Measurements from ENCODE around the gene SLC25A45.

DNA sequence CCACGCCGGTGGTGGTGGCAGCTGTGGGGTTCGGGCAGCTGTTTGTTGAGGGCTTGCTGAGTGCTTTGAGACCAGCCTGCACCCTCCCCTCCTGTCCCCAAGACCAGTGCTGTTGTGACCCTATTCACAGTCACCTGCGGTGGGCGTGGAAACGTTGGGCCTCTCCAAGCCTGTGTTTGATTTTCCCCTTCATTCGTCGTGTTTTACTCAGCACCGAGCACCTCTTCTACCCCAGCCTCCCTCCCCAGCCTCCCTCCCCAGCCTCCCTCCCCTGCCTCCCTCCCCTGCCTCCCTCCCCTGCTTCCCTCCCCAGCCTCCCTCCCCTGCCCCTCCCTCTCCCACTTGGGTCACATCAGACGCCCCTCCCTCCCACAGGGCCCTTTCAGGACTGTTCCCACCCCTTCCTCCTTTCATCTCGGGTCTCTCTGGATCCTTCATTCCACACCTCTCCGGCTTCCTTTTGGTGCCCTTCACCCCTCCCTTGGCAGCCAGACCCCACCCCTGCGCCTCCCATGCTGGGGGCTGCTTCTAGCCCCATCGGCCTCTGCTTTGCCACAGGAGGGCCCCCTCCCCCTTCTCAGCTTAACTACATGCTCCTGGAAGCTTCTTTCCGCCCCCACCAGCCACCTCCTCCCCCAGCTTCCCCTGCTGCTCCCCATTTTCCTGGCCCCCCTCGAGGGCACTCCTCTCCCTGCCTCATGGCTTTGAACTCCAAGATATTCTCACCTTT is 18.8 kb upstream of the SLC25A45 start:
- TF ChIP-seq, protein P1, sequence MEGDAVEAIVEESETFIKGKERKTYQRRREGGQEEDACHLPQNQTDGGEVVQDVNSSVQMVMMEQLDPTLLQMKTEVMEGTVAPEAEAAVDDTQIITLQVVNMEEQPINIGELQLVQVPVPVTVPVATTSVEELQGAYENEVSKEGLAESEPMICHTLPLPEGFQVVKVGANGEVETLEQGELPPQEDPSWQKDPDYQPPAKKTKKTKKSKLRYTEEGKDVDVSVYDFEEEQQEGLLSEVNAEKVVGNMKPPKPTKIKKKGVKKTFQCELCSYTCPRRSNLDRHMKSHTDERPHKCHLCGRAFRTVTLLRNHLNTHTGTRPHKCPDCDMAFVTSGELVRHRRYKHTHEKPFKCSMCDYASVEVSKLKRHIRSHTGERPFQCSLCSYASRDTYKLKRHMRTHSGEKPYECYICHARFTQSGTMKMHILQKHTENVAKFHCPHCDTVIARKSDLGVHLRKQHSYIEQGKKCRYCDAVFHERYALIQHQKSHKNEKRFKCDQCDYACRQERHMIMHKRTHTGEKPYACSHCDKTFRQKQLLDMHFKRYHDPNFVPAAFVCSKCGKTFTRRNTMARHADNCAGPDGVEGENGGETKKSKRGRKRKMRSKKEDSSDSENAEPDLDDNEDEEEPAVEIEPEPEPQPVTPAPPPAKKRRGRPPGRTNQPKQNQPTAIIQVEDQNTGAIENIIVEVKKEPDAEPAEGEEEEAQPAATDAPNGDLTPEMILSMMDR (IDR thresholded peaks at IDR 0.05), result no peak
- TF ChIP-seq POLR2A (IDR thresholded peaks at IDR 0.05) (no peak), POLR2AphosphoS5 (IDR thresholded peaks at IDR 0.05) (no peak)
